H7 (cell line): ENCODE data around the gene NAPB. TPM values are rescaled to one million over a fixed set of nuclear protein-coding genes. Genes with fewer than 3 reads are reported as not detected.

Experiments used
- DNase-seq: peaks from one replicate; pipeline ENCODE4 v3.0.0; 2012
- H3K27me3 ChIP-seq: 2 replicates; pipeline ENCODE4 v1.6.0; 2011; ENCODE audit warnings: mild to moderate bottlenecking, low read length; ENCODE audit not compliant: control insufficient read depth, insufficient read depth
- H3K36me3 ChIP-seq: replicated peaks from 2 replicates; pipeline ENCODE4 v1.5.1; 2011; ENCODE audit warnings: low read length; ENCODE audit not compliant: control insufficient read depth, insufficient read depth
- H3K4me3 ChIP-seq: 2 replicates; pipeline ENCODE4 v1.5.1; 2011; ENCODE audit warnings: low read depth, mild to moderate bottlenecking, control low read depth, low read length, moderate library complexity; ENCODE audit not compliant: insufficient read depth
- total RNA-seq: library from RNA; depleted of rRNA; stranded (reverse); fragments of >200 nt; shearing (Covaris generic); gene quantifications from 2 replicates; pipeline ENCODE4 v1.2.3, GENCODE V29; 2014

Gene NAPB
- total RNA-seq, 1 experiment from 2014 or later: 4.8 TPM

GRCh38 chr20:23448167-23448566, 26.9 kb upstream of the NAPB start:
- DNase-seq: peak; percentile 2
- H3K27me3 ChIP-seq: 0 out of 2 replicates have a peak, but pooled peaks cover 2% of the 10 kb centered on the region
- no peak overlapping the region for H3K4me3 ChIP-seq
- no peaks in the 10 kb centered on the region for H3K36me3 ChIP-seq

- peak; percentile 79 for DNase-seq
- H3K36me3 ChIP-seq: no peaks in the 10 kb centered on the region
- no peak overlapping the region for H3K4me3 ChIP-seq
- H3K27me3 ChIP-seq: 0 out of 2 replicates have a peak, but pooled peaks cover 2% of the 10 kb centered on the region
Observed at GRCh38 chr20:23446505-23446904, 25.2 kb upstream of the NAPB start.

GRCh38 chr20:23445596-23446217, 24.4 kb upstream of the NAPB start:
- H3K4me3 ChIP-seq: no peak overlapping the region
- DNase-seq: no peak
- H3K27me3 ChIP-seq: 0 out of 2 replicates have a peak, but pooled peaks cover 2% of the 10 kb centered on the region
- no peaks in the 10 kb centered on the region for H3K36me3 ChIP-seq

GRCh38 chr20:23444859-23445258, 23.6 kb upstream of the NAPB start:
- no peaks in the 10 kb centered on the region for H3K36me3 ChIP-seq
- H3K27me3 ChIP-seq: 0 out of 2 replicates have a peak, but pooled peaks cover 2% of the 10 kb centered on the region
- DNase-seq: no peak
- no peak overlapping the region for H3K4me3 ChIP-seq

GRCh38 chr20:23442436-23442835, 21.1 kb upstream of the NAPB start:
- H3K36me3 ChIP-seq: no peaks in the 10 kb centered on the region
- H3K27me3 ChIP-seq: 0 out of 2 replicates have a peak, but pooled peaks cover 2% of the 10 kb centered on the region
- no peak for DNase-seq
- no peak overlapping the region for H3K4me3 ChIP-seq

- no peak overlapping the region for H3K4me3 ChIP-seq
- peak; percentile 91 for DNase-seq
- H3K27me3 ChIP-seq: 0 out of 2 replicates have a peak, but pooled peaks cover 2% of the 10 kb centered on the region
- H3K36me3 ChIP-seq: no peaks in the 10 kb centered on the region
Observed at GRCh38 chr20:23441850-23442313, 20.6 kb upstream of the NAPB start.

- no peaks in the 10 kb centered on the region for H3K27me3 ChIP-seq
- no peak overlapping the region for H3K4me3 ChIP-seq
- no peak for DNase-seq
- no peaks in the 10 kb centered on the region for H3K36me3 ChIP-seq
Observed at GRCh38 chr20:23440004-23440403, 18.7 kb upstream of the NAPB start.

- H3K36me3 ChIP-seq: no peaks in the 10 kb centered on the region
- no peak overlapping the region for H3K4me3 ChIP-seq
- H3K27me3 ChIP-seq: no peaks in the 10 kb centered on the region
- no peak for DNase-seq
Observed at GRCh38 chr20:23438661-23439060, 17.4 kb upstream of the NAPB start.

- Histone ChIP-seq H3K4me3 (no peak overlapping the region), H3K36me3 (no peaks in the 10 kb centered on the region), H3K27me3 (no peaks in the 10 kb centered on the region)
- DNase-seq: no peak
Observed at GRCh38 chr20:23437126-23437899, 16.0 kb upstream of the NAPB start.

- DNase-seq: no peak
Observed at GRCh38 chr20:23436681-23437080, 15.4 kb upstream of the NAPB start.

GRCh38 chr20:23435626-23436539, 14.6 kb upstream of the NAPB start:
- Histone ChIP-seq H3K36me3 (no peaks in the 10 kb centered on the region), H3K27me3 (no peaks in the 10 kb centered on the region), H3K4me3 (no peak overlapping the region)
- no peak for DNase-seq

More at GRCh38 chr20:23436681-23437080, 15.4 kb upstream of the NAPB start:
- H3K4me3 ChIP-seq: no peak overlapping the region
- H3K36me3 ChIP-seq: no peaks in the 10 kb centered on the region
- H3K27me3 ChIP-seq: no peaks in the 10 kb centered on the region

- Histone ChIP-seq H3K27me3 (no peaks in the 10 kb centered on the region), H3K36me3 (no peaks in the 10 kb centered on the region), H3K4me3 (no peak overlapping the region)
- no peak for DNase-seq
Observed at GRCh38 chr20:23434521-23435313, 13.4 kb upstream of the NAPB start.

- Histone ChIP-seq H3K36me3 (no peaks in the 10 kb centered on the region), H3K27me3 (no peaks in the 10 kb centered on the region)
Observed at GRCh38 chr20:23433628-23434027, 12.3 kb upstream of the NAPB start.

GRCh38 chr20:23425129-23425528, 3.8 kb upstream of the NAPB start:
- no peak for DNase-seq
- Histone ChIP-seq H3K36me3 (no peaks in the 10 kb centered on the region), H3K27me3 (no peaks in the 10 kb centered on the region), H3K4me3 (no peak overlapping the region)

More at GRCh38 chr20:23433628-23434027, 12.3 kb upstream of the NAPB start:
- H3K4me3 ChIP-seq: no peak overlapping the region
- DNase-seq: no peak
